CD1c-positive myeloid dendritic cell (primary cell): ENCODE measurements around the gene DHX32.

Experiments
- DNase-seq: peaks from one replicate; pipeline ENCODE4 v3.0.0-alpha.2; 2016; ENCODE audit errors: extremely low spot score

DHX32 gene

DNA sequence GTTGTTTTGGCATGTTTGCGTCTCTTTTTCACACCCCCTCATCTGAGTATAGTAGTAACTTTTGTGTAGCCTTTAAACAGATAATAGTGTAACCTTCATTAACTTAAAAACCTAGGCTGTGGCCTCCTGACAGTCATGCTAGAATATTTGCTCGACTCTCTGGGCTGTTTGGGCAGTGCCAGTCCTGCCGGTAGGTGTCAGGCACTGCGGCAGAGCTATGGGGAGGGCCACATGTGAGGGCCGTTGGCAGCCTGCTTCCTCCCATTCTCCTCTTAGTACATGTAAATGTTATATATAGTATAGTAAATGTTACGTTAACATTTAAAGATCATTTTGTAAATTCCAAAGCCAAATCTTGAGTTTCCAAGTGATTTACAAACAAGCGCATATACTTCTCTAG is 31.6 kb downstream of the DHX32 start:
- DNase-seq = no peak

- DNase-seq = no peak
Measured at GRCh38 chr10:125848857-125849256, 32.2 kb downstream of the DHX32 start.

- DNase-seq = no peak
Measured at GRCh38 chr10:125848371-125848770, 32.7 kb downstream of the DHX32 start.

- DNase-seq = no peak
Measured at GRCh38 chr10:125846894-125847293, 34.2 kb downstream of the DHX32 start.

GRCh38 chr10:125845617-125846016 is 35.5 kb downstream of the DHX32 start:
- no peak for DNase-seq

DNA sequence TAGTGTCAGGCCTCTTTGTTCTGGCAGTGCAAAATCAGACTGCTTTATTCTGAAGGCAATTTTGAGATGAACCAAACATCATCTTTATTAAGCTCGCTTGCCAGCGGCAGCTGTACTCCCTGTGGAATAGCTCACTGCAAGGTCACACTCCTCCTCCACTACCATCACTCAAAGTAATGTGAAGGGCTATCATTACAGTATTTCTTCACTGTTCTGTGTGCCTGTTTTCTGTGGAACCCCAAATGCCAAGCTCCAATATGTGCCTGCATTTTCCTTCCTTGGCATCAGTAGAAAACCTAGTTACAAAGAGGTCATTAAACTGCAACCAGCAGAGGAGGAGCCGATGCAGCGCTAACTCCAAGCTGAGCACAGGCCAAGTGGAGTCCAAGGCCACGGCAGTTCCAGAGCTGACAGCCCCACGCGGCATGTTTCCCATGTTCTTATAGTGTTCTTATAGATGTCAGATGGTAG is 36.3 kb downstream of the DHX32 start:
- no peak for DNase-seq

DNA sequence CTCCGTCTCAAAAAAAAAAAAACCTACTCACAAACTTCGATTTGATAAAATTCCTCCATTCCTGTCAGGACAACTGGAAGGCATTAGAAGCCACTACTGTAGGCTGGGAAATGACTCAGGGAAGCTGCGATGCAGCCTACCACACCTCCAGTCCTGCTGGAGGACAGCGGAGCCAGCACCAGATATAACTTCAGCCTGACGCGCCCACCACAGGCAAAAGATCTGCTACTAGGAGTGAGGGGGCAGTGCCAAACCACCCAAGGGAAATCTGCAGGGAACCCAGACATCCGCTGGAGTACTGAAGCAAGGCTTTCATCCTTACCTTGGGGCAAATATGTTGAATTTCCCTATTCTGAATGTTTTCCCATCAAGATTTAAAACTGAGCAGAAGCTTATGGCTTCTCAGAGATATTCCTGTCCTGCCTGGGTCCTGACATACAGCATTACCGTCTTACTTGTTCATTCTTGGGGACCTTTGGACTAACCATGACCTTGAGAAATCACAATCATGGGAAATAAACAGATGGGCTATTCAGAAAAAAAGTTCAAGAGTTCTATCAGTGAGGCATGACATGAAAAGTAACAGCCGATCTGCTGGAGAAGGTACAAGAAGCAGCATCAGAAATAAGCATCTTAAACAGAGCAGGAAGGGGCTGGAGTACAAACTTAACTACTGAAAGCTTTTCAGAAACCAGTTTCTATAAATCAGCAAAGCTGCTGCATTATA is 37.3 kb downstream of the DHX32 start:
- no peak for DNase-seq

DNA sequence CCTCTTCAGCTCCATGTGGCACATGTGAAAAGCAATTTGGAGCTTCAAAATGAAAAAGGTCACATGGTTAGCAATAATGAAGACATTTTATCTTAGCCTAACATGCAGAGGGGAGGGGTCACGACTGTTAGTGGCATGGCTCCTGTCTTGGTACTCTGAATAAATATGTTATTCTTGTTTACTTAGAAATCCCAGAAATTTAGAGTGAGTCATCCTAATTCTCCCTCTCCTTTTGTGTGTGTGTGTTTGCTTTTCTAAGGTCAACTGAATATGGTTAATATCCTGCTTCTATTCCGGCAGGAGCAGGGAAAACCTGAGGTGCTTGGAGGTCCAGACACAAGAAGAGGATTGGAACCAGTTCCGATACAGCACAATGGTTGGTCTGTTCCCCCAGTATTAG is 40.1 kb downstream of the DHX32 start:
- no peak for DNase-seq

DNA sequence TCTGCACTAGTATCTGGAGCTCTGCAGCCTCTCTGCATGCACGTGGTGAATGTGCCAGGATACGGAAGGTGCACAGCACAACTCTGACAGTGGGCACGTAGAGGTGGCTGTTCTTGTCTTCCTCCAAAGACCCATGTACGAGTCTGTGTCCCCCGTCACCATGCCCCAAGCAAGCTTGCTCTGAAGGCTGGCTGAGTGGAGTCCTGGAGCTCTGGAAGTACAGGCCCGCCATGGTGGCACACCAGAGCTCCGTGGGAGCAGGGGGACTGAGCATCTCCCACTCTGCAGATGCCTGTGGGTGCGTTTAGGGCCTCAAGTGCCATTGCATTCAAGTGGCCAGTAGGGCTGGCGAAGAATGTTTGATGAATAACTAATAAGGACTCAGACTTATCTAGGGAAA is 40.7 kb downstream of the DHX32 start:
- no peak for DNase-seq

GRCh38 chr10:125838802-125839575 is 42.1 kb downstream of the DHX32 start:
- DNase-seq = no peak

GRCh38 chr10:125836746-125837145 is 44.3 kb downstream of the DHX32 start:
- DNase-seq = no peak

- DNase-seq = no peak
Measured at GRCh38 chr10:125828311-125828710, 52.8 kb downstream of the DHX32 start.

DNA sequence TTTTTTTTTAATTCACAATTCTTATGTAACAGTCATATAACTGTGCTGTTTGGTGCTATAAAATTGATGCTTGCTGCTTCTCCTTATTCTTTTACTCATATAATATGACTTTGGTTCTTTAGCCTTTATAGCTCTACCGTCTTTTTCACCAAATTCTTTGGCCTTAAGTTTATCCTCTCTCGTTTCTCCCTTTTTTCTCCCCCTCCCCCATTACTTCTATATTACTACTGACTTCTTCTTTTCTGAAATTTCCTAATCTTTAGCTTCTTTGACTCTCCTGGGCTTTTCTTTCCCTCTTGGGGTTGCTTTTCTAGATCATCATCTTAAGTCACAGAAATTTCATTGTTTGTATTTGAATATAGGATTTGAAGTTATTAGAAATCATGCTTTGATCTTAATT is 54.0 kb downstream of the DHX32 start:
- peak; percentile 7 for DNase-seq

DNA sequence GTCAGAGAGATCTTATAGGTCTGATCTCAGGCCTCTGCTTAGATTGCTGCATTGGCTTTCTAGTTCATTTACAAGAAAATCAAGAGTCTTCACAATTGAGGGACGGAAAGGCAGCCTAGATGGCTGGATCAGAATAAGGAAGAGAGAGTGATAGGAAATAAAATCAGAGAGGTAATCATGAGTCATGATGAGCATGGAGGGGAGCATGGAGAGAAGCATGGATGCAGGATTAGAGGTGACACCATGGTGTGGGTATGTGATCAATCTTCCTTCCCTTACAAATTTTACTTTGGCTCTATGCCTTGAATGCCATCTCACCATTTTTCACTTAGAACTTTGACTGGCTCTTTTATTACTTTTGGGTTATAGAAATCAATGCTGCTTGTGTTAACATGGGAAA is 56.4 kb downstream of the DHX32 start:
- DNase-seq = no peak

DNA sequence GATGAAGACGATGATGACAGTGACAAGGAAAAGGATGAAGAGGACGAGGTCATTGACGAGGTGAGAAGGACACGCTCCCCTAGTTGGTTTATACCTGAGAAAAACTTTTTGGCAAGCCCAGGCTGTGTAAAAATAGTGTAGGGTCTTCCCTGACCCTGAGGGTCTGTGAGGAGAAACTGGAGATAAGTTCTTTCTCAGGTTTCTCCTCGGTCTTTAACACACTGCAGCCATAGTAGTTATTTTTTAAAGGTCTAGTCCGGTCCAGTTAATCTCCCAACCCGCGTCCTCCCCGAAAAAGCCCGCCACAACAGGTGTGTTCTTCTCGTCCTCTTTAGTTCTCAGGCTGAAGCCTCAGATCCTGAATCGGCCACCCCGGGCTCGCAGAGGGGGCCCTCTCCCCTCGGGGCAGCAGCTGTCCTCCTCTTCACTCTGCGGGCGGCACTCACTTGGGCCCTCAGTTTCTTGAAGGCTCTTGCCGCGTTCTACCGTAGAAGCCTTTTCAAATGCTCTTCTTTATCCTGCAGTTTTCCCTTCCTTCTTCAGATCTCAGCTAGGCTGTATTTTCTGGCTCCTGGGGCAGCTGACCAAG is 57.3 kb downstream of the DHX32 start:
- DNase-seq = no peak

GRCh38 chr10:125822878-125823662 is 58.0 kb downstream of the DHX32 start, which contains the start of the genes BCCIP and UROS:
Gene BCCIP, plus strand, starts transcription at chr10:125823546. Its CDS starts 12 bp downstream, at chr10:125823558.
Gene UROS, minus strand, starts transcription at chr10:125823258. Its CDS starts 6,759 bp downstream, at chr10:125816499.
- peak; percentile 97 for DNase-seq

- no peak for DNase-seq
Measured at GRCh38 chr10:125820701-125821100, 60.4 kb downstream of the DHX32 start.

DNA sequence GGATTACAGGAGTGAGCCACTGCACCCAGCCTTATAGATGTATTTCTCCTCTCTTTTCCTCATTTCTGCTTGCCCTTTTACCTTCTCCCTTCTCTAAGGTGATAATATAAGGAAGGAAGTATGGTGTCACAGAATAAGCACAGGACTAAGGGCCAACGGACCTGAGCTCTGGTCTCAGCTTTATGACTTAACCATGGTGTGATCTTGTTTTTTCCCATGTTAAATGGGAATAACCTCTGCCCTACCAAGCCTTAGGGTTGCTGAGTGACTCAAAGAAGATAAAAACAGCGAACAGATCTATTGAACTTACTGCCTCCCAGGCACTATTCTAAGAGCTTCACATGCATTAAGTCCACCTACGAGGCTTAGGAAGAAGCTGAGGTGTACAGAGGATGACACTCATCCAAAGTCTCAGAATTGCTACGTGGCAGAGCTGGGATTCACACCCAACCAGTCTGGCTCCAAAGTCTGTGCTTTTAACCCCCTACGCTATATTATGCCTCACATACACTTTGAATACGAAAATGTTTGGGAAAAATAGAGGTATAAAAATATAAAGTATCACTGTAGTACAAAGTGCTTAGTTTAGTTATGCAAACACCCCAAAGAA is 63.6 kb downstream of the DHX32 start:
- DNase-seq = no peak

GRCh38 chr10:125816548-125816947 is 64.5 kb downstream of the DHX32 start:
- DNase-seq = no peak

GRCh38 chr10:125815764-125816163 is 65.3 kb downstream of the DHX32 start:
- DNase-seq = no peak

DNA sequence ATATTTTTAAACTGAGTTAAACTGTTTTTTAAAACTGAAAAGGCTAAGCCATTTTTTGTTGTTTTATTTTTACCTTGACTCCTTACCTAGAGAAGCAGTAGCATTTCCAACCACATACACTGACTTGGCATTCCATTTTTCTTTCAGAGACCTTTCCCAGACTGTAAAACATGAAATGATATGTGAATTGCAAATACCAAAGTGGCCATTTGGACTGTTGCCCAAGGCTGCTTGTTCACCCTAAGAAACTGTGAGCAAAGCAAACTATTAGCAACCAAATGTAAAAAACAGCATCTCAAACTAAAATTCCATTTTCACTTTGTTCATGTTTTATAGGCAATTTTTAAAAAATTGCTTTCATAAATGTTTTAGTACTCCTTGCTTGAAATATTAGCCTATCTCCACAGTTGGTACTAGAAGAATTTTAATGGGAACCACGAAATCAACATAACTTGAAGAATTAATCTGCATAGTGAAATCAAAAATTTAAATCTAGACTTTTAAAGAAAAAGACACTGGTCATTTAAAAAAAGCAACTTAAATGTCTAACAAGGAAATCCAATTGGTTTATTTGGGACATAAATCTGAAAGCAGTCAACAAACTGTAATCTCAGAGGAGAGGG is 68.9 kb downstream of the DHX32 start:
- DNase-seq = no peak
